HG03135 (cell line): ENCODE results near the gene PNPLA6.

Experiments used
- ATAC-seq: cut with Tn5 transposase; IDR thresholded peaks from one replicate; pipeline ENCODE4 v1.9.1; 2021; ENCODE audit warnings: mild to moderate bottlenecking, moderate library complexity; ENCODE audit not compliant: unreplicated experiment

The PNPLA6 gene

DNA sequence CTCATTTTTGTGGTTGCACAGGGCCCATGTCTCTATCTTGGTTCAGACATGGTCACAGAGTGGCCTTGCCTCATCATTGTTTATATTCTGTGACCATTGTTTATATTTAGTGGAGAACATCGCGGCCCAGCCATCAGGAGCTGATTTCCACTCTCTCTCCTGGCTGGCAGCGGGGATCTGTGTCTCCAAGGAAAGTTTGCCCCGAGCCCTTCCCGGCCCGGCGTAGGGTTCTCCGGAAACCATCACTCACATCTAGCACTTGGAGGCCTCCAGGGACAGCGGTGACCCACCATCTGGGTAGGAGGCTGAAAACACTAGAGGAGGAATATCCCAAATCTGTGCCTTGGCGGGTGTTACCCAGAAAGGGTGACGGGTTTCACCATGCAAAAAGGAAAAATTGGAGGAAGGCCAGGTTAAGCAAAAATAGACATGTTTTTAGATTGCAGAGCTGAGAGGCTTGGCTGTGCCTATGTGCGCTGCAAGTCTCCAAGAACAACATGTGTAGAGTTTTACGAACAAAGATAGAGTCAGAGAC, 20.3 kb upstream of the PNPLA6 start:
- no peak for ATAC-seq

DNA sequence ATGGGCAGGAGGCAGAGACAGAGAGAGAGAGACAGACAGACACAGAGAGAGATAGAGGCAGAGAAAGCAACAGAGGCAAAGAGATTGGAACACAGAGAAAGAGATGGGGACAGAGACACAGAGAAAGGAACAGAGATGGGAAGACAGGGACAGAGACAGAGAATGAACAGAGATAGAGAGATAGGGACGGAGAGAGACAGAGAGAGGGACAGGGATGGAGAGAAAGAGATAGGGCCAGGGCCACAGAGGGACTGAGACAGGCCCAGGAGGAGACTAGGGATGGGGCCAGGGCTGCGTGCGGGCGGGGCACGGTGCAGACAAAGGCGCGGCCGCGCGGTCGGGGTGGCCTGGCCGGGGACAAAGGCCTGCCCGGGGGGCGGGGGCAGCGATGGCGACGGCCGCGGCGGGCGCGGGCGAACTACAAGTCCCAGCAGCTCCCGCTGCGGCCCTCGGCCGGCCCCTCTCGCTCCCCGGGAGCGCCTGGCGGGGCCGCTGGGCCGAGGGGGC, 19.8 kb upstream of the PNPLA6 start, which contains the start of gene ZNF358:
Gene ZNF358 (plus strand): TSS at position 459 of the 507 bp plus-strand sequence. CDS start 3,140 bp downstream, outside the sequence.
- ATAC-seq = no peak

DNA sequence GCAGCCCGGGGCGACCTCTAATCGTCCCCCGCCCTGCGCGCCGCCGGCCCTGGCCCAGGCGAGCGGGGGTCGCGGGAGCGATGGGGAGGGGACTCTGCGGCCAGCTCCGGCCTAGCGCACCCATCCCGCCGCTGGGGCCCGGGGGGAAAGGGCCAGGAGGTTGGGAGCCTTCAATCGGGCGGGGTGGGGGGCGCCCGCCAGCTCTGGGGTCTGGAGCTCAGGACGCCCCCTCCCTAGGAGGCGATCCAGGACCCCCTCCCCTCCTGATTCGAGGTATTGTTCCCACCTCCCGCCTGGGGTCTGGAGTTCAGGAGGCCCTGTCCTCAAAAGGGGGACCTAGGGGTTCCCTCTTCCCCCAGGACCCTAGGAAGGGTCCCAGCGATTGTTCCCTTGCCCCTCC, 19.2 kb upstream of the PNPLA6 start:
- no peak for ATAC-seq

DNA sequence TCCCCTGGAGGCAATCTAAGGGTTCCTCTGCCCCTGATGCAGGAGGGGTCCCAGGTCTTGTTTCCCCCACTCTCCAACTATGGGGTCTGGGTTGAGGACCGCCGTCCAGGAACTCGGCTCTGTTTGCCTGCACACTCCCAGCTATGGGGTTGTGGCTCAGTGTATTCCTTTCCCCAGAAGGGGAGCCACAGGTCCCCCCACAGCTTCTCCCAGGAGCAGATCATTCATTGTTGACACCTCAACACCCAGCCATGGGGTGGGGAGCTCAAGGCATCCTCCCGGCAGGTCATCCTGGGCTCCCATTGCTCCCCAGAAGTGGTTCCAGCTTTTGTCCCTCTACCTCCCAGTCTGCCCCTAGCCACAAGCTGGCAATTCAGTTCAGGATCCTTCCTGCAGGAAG, 18.6 kb upstream of the PNPLA6 start:
- ATAC-seq = no peak

GRCh38 chr19:7519361-7520130, 16.0 kb upstream of the PNPLA6 start:
- ATAC-seq = no peak

- no peak for ATAC-seq
These were observed 15.1 kb upstream of the PNPLA6 start for GRCh38 chr19:7520131-7521051.

GRCh38 chr19:7521551-7522071, 13.9 kb upstream of the PNPLA6 start:
- no peak for ATAC-seq

GRCh38 chr19:7522072-7522922, 13.2 kb upstream of the PNPLA6 start, which contains the start of gene MCOLN1:
TSS of gene MCOLN1 (plus strand) at chr19:7522624. CDS start at chr19:7522751, 127 bp downstream.
- ATAC-seq = peak; percentile 69

DNA sequence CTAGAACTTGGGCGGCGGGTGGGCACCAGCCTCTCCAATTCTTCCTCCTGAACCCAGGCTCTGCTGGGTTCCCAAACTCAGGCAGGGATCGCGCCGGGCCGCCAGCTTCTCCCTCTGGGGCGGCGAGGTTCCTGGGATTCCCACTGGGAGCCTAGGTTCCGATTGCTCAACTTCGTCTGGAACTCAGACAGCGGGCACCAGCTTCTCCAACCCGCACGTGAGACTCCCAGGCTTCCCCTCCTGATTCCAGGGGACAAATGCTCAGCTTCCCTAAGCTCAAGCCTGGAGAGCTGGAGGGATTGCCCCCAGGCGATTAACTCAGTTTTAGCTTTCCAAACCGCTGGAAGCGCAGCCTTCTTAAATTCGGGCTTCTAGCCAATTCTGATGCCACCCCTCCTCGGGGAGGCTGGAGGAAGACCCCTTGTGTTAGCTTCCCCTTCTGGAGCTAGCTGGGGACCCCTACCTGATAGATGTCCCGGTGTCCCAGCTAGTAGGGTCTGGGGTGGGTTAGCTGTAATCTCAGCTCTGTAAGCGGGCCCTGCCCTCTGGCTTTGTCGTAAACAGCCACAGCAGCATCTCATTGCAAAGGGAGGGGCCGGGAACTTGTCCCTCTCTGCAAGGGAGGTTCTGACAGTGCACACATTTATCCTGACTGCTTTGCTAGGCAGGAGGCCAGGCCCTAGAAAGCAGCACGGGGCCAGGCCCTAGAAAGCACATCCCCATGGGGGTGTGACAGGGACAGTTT, 12.4 kb upstream of the PNPLA6 start:
- ATAC-seq = peak; percentile 8

DNA sequence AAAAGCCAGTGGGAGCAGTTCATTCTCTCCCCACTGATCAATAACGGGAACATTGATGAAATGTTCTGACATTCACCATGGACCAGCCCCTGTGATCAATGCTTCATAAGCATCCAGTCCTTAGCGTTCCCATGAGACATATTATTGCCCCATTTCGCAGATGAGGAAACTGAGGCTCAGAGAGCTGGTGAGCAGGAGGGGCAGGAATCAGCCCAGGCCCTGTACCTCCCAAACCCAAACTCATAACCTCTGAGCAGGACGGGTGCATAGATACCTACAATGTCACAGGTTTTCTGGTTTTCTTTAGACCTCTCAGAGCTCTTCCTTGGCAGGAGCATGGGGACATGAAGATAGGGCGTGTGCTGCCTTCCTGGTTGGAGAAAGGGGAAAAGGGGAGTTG, 11.0 kb upstream of the PNPLA6 start:
- no peak for ATAC-seq

GRCh38 chr19:7524992-7525739, 10.4 kb upstream of the PNPLA6 start:
- no peak for ATAC-seq

DNA sequence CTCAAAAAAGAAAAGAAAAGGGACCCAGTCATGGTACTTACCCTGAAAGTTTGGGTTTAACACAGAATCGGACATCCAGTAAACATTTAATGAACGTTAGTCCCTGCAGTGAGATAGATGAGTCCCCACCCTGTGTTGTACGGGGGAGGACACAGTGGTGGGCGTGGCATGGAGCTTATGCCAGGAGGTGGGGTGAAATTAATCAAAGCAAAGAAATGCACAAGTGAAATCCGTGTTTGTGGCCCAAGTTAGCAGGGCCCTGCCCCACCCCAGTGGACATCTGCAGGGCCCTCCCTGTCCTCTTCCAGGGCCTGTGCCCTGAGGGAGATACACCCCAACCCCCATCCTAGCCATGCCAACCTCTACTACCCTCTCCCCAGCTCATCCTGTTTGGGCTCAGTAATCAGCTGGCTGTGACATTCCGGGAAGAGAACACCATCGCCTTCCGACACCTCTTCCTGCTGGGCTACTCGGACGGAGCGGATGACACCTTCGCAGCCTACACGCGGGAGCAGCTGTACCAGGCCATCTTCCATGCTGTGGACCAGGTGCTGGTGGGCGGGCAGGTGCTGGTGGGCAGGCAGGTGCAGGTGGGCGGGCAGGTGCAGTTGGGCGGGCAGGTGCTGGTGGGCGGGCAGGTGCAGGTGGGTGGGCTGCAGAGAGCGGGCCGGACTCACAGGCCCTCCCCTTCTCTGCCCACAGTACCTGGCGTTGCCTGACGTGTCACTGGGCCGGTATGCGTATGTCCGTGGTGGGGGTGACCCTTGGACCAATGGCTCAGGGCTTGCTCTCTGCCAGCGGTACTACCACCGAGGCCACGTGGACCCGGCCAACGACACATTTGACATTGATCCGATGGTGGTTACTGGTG, 9.2 kb upstream of the PNPLA6 start:
- no peak for ATAC-seq

DNA sequence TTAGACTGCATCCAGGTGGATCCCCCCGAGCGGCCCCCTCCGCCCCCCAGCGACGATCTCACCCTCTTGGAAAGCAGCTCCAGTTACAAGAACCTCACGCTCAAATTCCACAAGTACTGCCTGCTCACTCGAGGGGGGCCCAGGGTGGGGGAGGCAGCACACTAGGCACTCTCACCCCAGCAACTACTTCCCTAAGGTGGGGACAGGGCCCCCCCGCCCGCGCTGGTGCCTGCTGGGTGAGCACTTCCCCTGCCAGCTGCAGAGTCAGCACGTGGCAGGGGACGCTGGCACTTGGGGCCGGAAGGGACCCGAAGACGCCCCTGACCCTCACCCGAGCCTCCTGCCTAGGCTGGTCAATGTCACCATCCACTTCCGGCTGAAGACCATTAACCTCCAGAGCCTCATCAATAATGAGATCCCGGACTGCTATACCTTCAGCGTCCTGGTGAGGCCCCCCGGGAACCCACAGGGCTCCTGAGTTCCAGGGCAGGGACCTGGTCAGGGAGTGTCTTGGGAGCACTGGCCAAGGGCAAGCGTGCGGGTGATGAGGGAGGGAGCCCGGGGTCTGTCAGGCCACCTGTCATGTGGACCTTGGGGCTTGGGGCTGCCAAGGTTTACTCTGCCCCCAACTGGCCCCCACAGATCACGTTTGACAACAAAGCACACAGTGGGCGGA, 7.9 kb upstream of the PNPLA6 start:
- ATAC-seq = no peak

GRCh38 chr19:7528192-7528519, 7.4 kb upstream of the PNPLA6 start:
- no peak for ATAC-seq

DNA sequence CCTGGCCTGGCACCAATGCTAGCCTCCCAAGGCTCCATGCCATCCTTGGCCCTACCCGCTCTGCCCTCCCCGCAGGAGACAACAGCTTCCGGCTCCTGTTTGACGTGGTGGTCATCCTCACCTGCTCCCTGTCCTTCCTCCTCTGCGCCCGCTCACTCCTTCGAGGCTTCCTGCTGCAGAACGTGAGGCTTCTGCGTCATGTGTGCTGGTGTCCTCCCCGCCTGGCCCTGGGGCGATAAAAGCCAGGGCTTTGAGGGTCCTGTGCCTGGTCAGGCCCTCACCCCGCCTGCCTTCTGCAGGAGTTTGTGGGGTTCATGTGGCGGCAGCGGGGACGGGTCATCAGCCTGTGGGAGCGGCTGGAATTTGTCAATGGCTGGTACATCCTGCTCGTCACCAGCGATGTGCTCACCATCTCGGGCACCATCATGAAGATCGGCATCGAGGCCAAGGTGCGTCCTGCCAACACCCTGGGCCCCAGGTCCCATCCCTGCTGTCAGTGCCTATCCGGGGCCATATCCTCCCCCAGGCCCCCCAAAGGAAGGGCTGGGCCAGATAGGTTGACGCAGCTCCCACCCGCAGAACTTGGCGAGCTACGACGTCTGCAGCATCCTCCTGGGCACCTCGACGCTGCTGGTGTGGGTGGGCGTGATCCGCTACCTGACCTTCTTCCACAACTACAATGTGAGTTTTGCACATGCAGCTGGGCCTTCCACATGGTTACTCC, 6.8 kb upstream of the PNPLA6 start:
- ATAC-seq = no peak

DNA sequence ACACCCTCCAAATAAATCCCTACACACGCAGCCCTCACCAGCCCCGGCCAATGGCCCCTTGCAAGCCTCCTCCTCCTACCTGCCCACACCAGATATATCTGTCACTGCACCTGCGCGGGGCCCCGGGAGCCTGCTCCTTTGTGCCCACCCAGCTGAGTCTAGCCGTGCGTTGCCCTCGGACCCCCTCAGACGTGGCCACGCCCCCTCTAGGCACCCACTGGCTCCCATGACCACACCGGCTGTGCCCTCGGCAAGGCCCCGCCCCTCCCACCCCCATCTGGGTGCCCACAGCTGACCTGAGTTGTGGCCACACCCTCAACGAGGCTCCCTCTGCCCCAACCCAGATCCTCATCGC, 6.3 kb upstream of the PNPLA6 start:
- no peak for ATAC-seq
